Karpas-422 (cell line): ENCODE measurements around the gene KCNMB3. TPM values are rescaled to one million over a fixed set of nuclear protein-coding genes. Genes with fewer than 3 reads are reported as not detected.
"Not testable (repeated sequence)": the region's sequence is repeated elsewhere in the genome, so short reads cannot be mapped to it uniquely, and the experiment has no call there.

ENCODE experiments used
- DNase-seq: peaks from one replicate; pipeline ENCODE4 v3.0.0-alpha.2; 2015
- H2AFZ ChIP-seq: fragments of 200-600 bp; sonication (generic); 2 replicates; pipeline ENCODE4 v1.6.1; 2014; ENCODE audit warnings: antibody characterized with exemption, low read length, mixed read lengths
- H3K27ac ChIP-seq: fragments of 200-600 bp; sonication (generic); 2 replicates; pipeline ENCODE4 v1.5.1; 2014; ENCODE audit warnings: mild to moderate bottlenecking, low read length, moderate library complexity
- H3K27me3 ChIP-seq: fragments of 200-600 bp; sonication (generic); 2 replicates; pipeline ENCODE4 v1.6.1; 2014; ENCODE audit warnings: low read length, mixed read lengths
- H3K36me3 ChIP-seq: fragments of 200-600 bp; sonication (generic); 2 replicates; pipeline ENCODE4 v1.6.1; 2014; ENCODE audit warnings: low read length, mixed read lengths; ENCODE audit not compliant: insufficient read depth
- H3K4me1 ChIP-seq: fragments of 200-600 bp; sonication (generic); 2 replicates; pipeline ENCODE4 v1.6.1; 2014; ENCODE audit warnings: mild to moderate bottlenecking, low read length, mixed read lengths
- H3K4me2 ChIP-seq: fragments of 200-600 bp; sonication (generic); 2 replicates; pipeline ENCODE4 v1.6.1; 2014; ENCODE audit warnings: low read length, low read depth, mild to moderate bottlenecking; ENCODE audit not compliant: poor library complexity, severe bottlenecking
- H3K4me3 ChIP-seq: fragments of 200-600 bp; sonication (generic); 2 replicates; pipeline ENCODE4 v1.5.1; 2014; ENCODE audit warnings: mild to moderate bottlenecking, antibody characterized with exemption, low read length, mixed read lengths
- H3K79me2 ChIP-seq: fragments of 200-600 bp; sonication (generic); 2 replicates; pipeline ENCODE4 v1.6.1; 2014; ENCODE audit warnings: mild to moderate bottlenecking, low read length, mixed read lengths
- H3K9ac ChIP-seq: fragments of 200-600 bp; sonication (generic); 2 replicates; pipeline ENCODE4 v1.6.0; 2014; ENCODE audit warnings: low read length
- H3K9me2 ChIP-seq: fragments of 200-600 bp; sonication (generic), shearing (Covaris generic); replicated peaks from 2 replicates; pipeline ENCODE4 v1.6.0; 2014; ENCODE audit warnings: mild to moderate bottlenecking, low read length, moderate library complexity; ENCODE audit not compliant: insufficient read depth
- H3K9me3 ChIP-seq: fragments of 300-700, 200-600 bp; sonication (generic); 2 replicates; pipeline ENCODE4 v1.6.1; 2014; ENCODE audit warnings: low read length, mixed read lengths
- H4K20me1 ChIP-seq: fragments of 200-600 bp; sonication (generic); 2 replicates; pipeline ENCODE4 v1.6.1; 2014; ENCODE audit warnings: mild to moderate bottlenecking, antibody characterized with exemption, low read length, low read depth; ENCODE audit not compliant: insufficient read depth
- total RNA-seq: library from RNA; depleted of rRNA; stranded (reverse); fragments of >200 nt; shearing (Covaris generic); gene quantifications from 2 replicates; pipeline ENCODE4 v1.2.3, GENCODE V29; 2014; ENCODE audit warnings: low replicate concordance; rRNA removed

KCNMB3 gene
- total RNA-seq, 1 experiment from 2014 or later = 28.3 TPM

DNA sequence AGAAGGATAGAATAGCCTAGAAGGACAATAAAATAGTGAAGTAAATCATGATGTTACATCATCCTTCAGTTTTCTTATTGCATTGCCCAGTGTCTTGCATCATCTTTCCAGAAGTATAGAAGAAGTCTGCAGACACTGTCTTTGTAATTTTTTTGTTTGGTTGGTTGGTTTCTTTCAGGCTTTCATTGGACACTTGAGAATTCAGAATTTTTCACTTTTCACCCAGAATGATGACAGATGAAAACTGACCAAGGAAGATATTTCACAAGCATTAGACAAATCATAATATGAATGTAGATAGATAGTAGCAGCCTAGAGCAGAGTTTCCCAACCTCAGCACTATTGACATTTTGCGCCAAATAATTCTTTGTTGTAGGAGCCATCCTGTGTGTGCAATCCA, 35.4 kb downstream of the KCNMB3 start:
- not testable (repeated sequence) for H3K4me2 ChIP-seq, H3K36me3 ChIP-seq, DNase-seq, H4K20me1 ChIP-seq, H3K9me2 ChIP-seq, H2AFZ ChIP-seq, H3K79me2 ChIP-seq, H3K4me1 ChIP-seq, H3K27ac ChIP-seq, H3K4me3 ChIP-seq, H3K27me3 ChIP-seq, H3K9me3 ChIP-seq, H3K9ac ChIP-seq

DNA sequence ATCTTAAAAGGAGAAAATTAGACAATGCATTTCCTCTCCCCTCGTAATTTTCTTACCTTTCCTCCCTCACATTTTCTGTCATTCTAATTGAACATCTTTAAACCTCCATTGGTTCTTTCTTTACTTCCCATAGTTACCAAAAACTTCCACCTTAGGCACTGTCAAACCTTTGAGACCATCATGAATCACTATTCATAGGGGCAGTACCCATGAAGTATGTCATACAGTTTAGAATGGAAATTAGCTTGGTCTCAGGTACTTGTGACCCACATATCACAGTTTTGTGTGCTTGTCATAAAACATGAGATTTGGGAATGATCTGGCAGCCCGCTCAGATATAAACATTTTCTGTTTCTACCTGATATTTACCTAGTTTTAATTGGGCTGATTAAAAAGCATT, 50.1 kb downstream of the KCNMB3 start:
- Histone ChIP-seq H3K9ac (no peak overlapping the region), H3K27me3 (no peaks in the 10 kb centered on the region), H3K27ac (no peak overlapping the region), H3K9me2 (no peaks in the 10 kb centered on the region), H3K79me2 (peaks cover 17% of the 10 kb centered on the region), H3K9me3 (no peaks in the 10 kb centered on the region), H3K4me3 (no peak overlapping the region), H3K4me2 (no peak overlapping the region), H2AFZ (no peak overlapping the region), H3K36me3 (peaks cover 2% of the 10 kb centered on the region; the same call in 1 of the 2 replicates), H3K4me1 (no peaks in the 10 kb centered on the region), H4K20me1 (no peaks in the 10 kb centered on the region)
- no peak for DNase-seq

DNA sequence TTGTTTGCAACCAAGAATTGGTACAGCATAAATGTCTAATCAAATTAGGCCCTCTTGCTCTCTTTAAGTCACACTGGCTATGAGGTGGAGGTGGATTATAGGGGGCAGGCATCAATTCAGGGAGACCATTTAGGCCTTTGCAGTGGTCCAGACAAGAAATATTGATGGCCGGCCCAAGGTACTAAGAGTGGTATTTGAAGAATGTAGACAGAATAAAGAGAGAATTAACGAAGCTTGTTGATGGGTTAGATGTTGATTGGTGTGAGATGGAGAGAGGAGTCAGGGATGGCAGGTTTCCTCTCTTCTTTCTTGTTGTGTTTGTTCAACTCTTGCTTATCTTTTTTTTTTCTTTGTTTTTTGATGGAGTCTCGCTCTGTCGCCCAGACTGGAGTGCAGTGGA, 54.2 kb downstream of the KCNMB3 start:
- no peak overlapping the region for H3K27ac ChIP-seq
- no peak overlapping the region for H3K4me2 ChIP-seq
- H4K20me1 ChIP-seq = no peaks in the 10 kb centered on the region

DNA sequence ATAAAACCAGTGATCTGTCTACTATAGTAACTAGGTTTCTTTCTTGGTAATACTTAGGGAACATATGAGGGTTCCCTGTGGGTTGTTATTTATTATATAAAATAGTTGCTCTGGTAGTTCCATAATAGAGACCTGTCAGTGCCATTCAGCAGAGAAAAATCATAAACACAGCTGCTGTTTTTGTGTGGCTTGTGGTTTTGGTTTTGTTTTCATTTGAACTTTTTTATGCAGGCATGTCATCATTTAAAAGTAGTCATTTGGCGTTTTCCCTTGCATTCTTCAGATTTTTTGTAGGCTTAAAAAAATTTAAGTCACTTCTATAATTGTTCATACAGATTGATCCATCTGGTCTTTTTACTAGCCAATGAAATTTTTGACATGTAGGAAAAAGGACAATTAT, 54.8 kb downstream of the KCNMB3 start:
- Histone ChIP-seq H3K9me3 (no peaks in the 10 kb centered on the region), H3K36me3 (0 out of 2 replicates have a peak, but pooled peaks cover 2% of the 10 kb centered on the region), H3K79me2 (peaks cover 32% of the 10 kb centered on the region), H3K27me3 (no peaks in the 10 kb centered on the region), H3K27ac (no peak overlapping the region), H4K20me1 (no peaks in the 10 kb centered on the region), H3K9ac (no peak overlapping the region), H3K9me2 (no peaks in the 10 kb centered on the region), H2AFZ (no peak overlapping the region), H3K4me1 (no peaks in the 10 kb centered on the region), H3K4me2 (no peak overlapping the region), H3K4me3 (no peak overlapping the region)
- no peak for DNase-seq

More for the DNA sequence above, 54.2 kb downstream of the KCNMB3 start:
- Histone ChIP-seq H3K4me3 (no peak overlapping the region), H3K9ac (no peak overlapping the region), H3K4me1 (no peaks in the 10 kb centered on the region), H3K9me3 (no peaks in the 10 kb centered on the region), H2AFZ (no peak overlapping the region), H3K9me2 (no peaks in the 10 kb centered on the region), H3K36me3 (0 out of 2 replicates have a peak, but pooled peaks cover 2% of the 10 kb centered on the region), H3K27me3 (no peaks in the 10 kb centered on the region), H3K79me2 (peaks cover 32% of the 10 kb centered on the region)
- no peak for DNase-seq

DNA sequence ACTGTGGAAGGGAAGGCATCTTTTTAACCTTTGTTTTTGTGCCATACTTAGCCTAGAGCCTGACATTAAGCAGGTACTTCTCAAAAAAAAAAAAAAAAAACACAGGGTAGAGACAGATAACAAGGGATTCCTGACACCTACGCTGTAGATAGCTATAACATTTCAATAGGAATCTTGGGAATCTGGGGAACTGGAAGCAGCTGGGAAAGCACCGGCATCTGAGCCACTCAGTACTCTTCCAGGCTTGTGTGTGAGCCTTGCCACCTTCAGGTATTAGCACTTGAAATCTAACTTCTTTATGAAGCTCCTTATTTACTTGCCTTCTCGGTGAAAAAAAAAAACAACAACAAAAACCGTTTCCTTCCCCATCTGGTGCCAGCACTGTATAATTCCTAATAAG, 56.0 kb downstream of the KCNMB3 start:
- Histone ChIP-seq H3K4me1 (peaks cover 3% of the 10 kb centered on the region), H3K4me3 (no peak overlapping the region), H3K9me3 (no peaks in the 10 kb centered on the region), H4K20me1 (no peaks in the 10 kb centered on the region), H3K9me2 (no peaks in the 10 kb centered on the region), H3K36me3 (0 out of 2 replicates have a peak, but pooled peaks cover 2% of the 10 kb centered on the region), H3K4me2 (no peak overlapping the region), H3K9ac (no peak overlapping the region), H3K27me3 (no peaks in the 10 kb centered on the region), H3K79me2 (peaks cover 43% of the 10 kb centered on the region), H3K27ac (no peak overlapping the region), H2AFZ (no peak overlapping the region)
- no peak for DNase-seq

Other genes starting within 250 kb of the KCNMB3 start
- 4.1 and 11.9 TPM in 2 replicates for gene ZMAT3, start 179.3 kb downstream of the KCNMB3 start, total RNA-seq
- 8.5 and 22.7 TPM in 2 replicates for gene PIK3CA, start 102.8 kb downstream of the KCNMB3 start, total RNA-seq
- gene ZNF639, start 71.9 kb upstream of the KCNMB3 start, total RNA-seq = 54.9 and 70.8 TPM in 2 replicates
- 26.1 and 58.9 TPM in 2 replicates for gene MFN1, start 96.6 kb upstream of the KCNMB3 start, total RNA-seq
- 0.18 and 0.78 TPM in 2 replicates for gene GNB4, start 200.4 kb upstream of the KCNMB3 start, total RNA-seq